Immature natural killer cell (primary cell): ENCODE data around the gene CNN2. TPM values are rescaled to one million over a fixed set of nuclear protein-coding genes. Genes with fewer than 3 reads are reported as not detected.

Source experiments
- DNase-seq, 3 donors: peaks; one replicate each; pipeline ENCODE4 v3.0.0; 2022; ENCODE audit warnings: mixed read lengths in 1 of 3
- H3K27ac Mint-ChIP-seq, 6 donors: one replicate each; pipeline ENCODE4 v1.8.0; 2020; ENCODE audit warnings: mixed read lengths in 6 of 6, mild to moderate bottlenecking in 5 of 6, inconsistent platforms in 4 of 6, moderate library complexity in 3 of 6
- H3K27me3 Mint-ChIP-seq, 3 donors: one replicate each; pipeline ENCODE4 v1.8.0; 2020 to 2021; ENCODE audit warnings: low read depth in 3 of 3, mild to moderate bottlenecking in 3 of 3, mixed read lengths in 3 of 3, moderate library complexity in 3 of 3, inconsistent platforms in 1 of 3
- H3K36me3 Mint-ChIP-seq, 3 donors: one replicate each; pipeline ENCODE4 v1.8.0; 2020; ENCODE audit warnings: mixed read lengths in 3 of 3, inconsistent platforms in 2 of 3, mild to moderate bottlenecking in 2 of 3
- H3K4me1 Mint-ChIP-seq, 2 donors: one replicate each; pipeline ENCODE4 v1.8.0; 2020; ENCODE audit warnings: inconsistent platforms in 2 of 2, mild to moderate bottlenecking in 2 of 2, mixed read lengths in 2 of 2, moderate library complexity in 1 of 2
- H3K4me3 Mint-ChIP-seq, 5 donors: one replicate each; pipeline ENCODE4 v1.8.0; 2020; ENCODE audit warnings: mild to moderate bottlenecking in 5 of 5, mixed read lengths in 5 of 5, inconsistent platforms in 3 of 5, moderate library complexity in 3 of 5
- H3K9me3 Mint-ChIP-seq, 6 donors: one replicate each; pipeline ENCODE4 v1.8.0; 2020; ENCODE audit warnings: mild to moderate bottlenecking in 6 of 6, mixed read lengths in 6 of 6, inconsistent platforms in 4 of 6, moderate library complexity in 3 of 6
- polyA plus RNA-seq, 3 donors: library from polyadenylated mRNA; unstranded; fragments of 300-500 nt; fragmentation: Illumina TruSeq; gene quantifications; one replicate each; pipeline ENCODE4 v1.2.3, GENCODE V29; 2021

The CNN2 gene
- polyA plus RNA-seq, 3 donors from 2014 or later: 227 to 382 (median 255) TPM

- Mint-ChIP-seq H3K36me3 (no peaks in the 10 kb centered on the region), H3K27me3 (no peaks in the 10 kb centered on the region), H3K9me3 (no peaks in the 10 kb centered on the region), H3K4me1 (peaks cover 0 to 3% of the 10 kb centered on the region in 2 donors), H3K27ac (no peak overlapping the region), H3K4me3 (no peak overlapping the region)
- DNase-seq: no peak
Observed at GRCh38 chr19:1009981-1010538, 16.3 kb upstream of the CNN2 start.

DNA sequence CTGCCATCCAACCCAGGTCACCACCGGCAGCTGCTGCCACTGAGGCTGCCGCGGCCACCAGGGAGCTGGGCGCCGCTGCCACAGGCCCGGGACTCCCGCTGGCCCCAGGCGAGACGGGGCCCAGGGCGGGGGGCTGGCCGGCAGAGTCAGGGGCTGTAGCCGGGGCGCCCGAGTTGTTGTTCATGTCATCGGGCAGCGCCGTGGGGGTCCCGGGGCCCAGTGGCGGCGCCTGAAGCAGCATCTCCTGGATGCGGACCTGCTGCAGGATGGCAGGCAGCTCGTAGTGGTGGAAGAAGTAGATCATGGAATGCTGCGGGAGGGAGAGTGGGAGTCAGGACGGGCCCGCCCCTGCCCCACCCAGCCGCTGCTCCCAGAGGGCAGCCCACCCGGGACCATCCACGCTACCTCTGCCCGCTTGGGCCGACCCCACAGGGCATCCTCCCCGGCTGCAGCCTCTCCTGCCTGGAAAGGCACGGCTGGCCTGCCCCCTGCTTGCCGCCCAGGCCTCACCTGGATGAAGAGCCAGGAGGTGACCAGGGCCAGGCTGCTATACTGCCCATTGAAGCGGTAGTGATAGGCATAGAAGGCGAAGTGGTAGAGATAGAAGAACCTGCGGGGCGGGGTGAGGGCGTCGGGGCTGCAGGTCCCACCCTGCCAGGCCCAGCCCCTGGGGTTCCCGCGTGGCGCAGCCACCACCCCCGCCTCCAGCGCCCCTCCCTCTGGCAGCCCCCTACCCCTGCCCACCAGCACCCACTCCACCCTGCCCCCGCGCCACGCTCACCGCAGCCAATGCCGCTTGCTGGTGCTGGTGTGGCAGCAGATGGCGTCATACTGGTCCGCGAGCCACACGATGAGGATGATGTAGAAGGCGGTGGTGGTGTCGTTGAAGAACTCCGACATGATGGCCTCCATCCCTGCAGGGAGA lies 15.6 kb upstream of the CNN2 start:
- Mint-ChIP-seq H3K9me3 (no peaks in the 10 kb centered on the region), H3K4me1 (peaks cover 0 to 7% of the 10 kb centered on the region in 2 donors), H3K4me3 (no peak overlapping the region), H3K27me3 (peaks cover 0 to 2% (median 0%) of the 10 kb centered on the region in 3 donors), H3K36me3 (no peaks in the 10 kb centered on the region), H3K27ac (no peak overlapping the region)
- no peak for DNase-seq

DNA sequence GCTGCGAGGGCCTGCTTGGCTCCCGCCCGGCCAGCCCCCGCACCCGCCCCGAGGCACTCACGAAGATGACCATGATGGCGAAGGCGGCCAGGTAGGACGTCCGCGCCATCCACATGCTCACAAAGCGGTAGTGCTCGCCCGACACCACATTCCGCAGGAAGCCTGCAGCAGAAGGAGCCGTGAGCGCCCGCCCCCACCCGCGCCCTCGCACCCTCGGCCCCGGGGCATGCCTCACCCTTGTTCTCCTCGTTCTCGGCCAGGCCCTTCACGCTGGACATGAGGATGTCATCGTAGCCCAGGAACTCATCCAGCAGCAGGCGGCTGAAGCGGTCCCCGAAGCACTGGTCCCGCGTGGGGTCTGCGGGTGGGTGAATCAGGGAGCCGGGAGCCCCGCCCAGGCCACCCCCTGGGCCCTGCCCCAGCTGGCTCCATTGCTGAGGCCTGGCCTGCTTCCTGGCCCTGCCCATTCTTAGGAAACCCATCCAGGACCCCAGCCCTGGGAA lies 14.5 kb upstream of the CNN2 start:
- Mint-ChIP-seq H3K4me3 (no peak overlapping the region), H3K36me3 (no peaks in the 10 kb centered on the region), H3K27me3 (peaks cover 0 to 4% (median 1%) of the 10 kb centered on the region in 3 donors), H3K27ac (no peak overlapping the region), H3K4me1 (peaks cover 7 to 16% of the 10 kb centered on the region in 2 donors), H3K9me3 (no peaks in the 10 kb centered on the region)
- DNase-seq: no peak

DNA sequence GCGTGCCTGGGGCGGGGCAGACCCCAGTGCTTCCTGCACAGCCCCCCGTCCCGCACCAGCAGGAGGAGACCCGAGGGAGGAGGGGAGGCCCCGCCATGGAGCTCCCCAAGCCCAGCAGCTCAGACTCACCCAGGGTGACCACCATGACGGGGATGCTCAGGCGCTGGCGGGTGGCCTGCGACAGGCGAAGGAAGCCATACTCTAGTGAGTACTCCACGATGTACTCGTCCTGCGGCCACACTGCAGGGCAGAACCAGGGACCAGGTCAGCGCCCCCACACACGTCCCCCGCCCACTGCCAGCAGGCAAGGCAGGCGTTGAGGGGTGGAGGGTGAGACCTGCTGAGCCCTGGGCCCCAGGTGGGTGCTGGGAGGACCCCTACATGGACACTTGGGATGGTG lies 14.1 kb upstream of the CNN2 start:
- H3K4me1 Mint-ChIP-seq: peaks cover 11 to 20% of the 10 kb centered on the region in 2 donors
- H3K27me3 Mint-ChIP-seq: peaks cover 2 to 8% (median 2%) of the 10 kb centered on the region in 3 donors
- H3K36me3 Mint-ChIP-seq: no peaks in the 10 kb centered on the region
- no peaks in the 10 kb centered on the region for H3K9me3 Mint-ChIP-seq
- no peak for DNase-seq
- H3K4me3 Mint-ChIP-seq: no peak overlapping the region
- no peak overlapping the region for H3K27ac Mint-ChIP-seq

DNA sequence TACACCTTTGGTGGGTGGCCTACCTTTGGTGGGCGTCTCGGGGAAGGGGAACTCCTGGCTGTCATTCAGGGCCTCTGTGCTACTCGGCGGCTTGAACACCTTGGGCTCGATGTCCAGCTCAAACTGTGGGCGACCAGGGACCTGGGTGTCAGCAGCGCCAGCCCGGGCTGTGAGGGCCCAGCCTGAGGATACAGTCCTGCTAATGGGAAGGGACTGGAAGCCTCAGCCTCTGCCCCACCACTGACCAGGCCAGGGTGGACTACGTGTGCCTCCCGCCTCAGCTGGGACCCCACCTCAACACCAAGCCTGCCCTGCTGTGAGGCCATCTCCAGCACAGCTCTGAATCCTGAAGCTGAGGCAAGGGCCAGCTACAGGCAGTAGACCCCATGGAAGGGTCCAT lies 13.2 kb upstream of the CNN2 start:
- H3K36me3 Mint-ChIP-seq: no peaks in the 10 kb centered on the region
- no peak overlapping the region for H3K4me3 Mint-ChIP-seq
- H3K9me3 Mint-ChIP-seq: no peaks in the 10 kb centered on the region
- H3K4me1 Mint-ChIP-seq: peaks cover 20 to 29% of the 10 kb centered on the region in 2 donors
- DNase-seq: no peak
- peaks cover 2 to 8% (median 3%) of the 10 kb centered on the region in 3 donors for H3K27me3 Mint-ChIP-seq
- no peak overlapping the region for H3K27ac Mint-ChIP-seq

- Mint-ChIP-seq H3K9me3 (no peaks in the 10 kb centered on the region), H3K4me1 (peaks cover 20 to 40% of the 10 kb centered on the region in 2 donors), H3K4me3 (no peak overlapping the region), H3K27me3 (peaks cover 2 to 8% (median 3%) of the 10 kb centered on the region in 3 donors), H3K27ac (peak overlapping the region in 1 of 6 donors; percentile 40), H3K36me3 (no peaks in the 10 kb centered on the region)
- no peak for DNase-seq
Observed at GRCh38 chr19:1014161-1015060, 12.0 kb upstream of the CNN2 start.

DNA sequence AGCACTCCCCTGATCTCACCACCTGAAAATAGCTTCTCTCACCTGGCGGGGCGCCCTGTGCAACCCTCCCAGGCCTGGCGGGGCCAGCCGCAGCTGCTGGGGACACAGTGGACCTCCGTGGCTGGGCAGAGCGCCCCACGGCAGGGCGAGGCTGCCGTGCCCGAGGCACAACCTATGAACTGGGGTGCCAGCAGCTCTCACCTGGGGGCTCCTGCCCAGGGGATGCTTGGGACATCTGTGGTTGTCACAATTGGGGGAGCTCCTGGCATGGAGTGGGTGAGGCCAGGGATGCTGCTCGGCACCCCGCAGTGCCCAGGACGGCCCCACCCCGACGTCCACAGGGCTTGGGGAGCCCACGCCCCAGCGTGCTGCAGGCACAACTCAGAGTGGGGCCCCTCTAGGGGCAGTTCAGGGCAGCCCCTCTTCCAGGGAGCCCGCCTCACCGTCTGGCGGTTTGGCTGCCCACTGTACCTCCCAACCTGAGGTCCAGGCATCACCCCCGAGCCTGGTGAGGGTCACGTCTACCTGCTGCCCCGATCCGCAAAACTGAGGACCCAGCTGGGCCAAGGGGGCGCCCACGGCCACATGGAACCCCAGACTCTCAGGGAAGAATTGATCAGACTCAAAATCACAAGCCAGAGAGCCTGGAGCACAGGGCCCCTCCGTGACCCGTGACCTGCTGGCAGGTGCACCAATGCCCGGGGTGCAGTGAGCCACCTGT lies 11.2 kb upstream of the CNN2 start:
- H3K36me3 Mint-ChIP-seq: no peaks in the 10 kb centered on the region
- peaks cover 2 to 8% (median 3%) of the 10 kb centered on the region in 3 donors for H3K27me3 Mint-ChIP-seq
- no peak overlapping the region for H3K4me3 Mint-ChIP-seq
- no peak for DNase-seq
- H3K27ac Mint-ChIP-seq: no peak overlapping the region
- H3K9me3 Mint-ChIP-seq: no peaks in the 10 kb centered on the region
- peaks cover 20 to 47% of the 10 kb centered on the region in 2 donors for H3K4me1 Mint-ChIP-seq

DNA sequence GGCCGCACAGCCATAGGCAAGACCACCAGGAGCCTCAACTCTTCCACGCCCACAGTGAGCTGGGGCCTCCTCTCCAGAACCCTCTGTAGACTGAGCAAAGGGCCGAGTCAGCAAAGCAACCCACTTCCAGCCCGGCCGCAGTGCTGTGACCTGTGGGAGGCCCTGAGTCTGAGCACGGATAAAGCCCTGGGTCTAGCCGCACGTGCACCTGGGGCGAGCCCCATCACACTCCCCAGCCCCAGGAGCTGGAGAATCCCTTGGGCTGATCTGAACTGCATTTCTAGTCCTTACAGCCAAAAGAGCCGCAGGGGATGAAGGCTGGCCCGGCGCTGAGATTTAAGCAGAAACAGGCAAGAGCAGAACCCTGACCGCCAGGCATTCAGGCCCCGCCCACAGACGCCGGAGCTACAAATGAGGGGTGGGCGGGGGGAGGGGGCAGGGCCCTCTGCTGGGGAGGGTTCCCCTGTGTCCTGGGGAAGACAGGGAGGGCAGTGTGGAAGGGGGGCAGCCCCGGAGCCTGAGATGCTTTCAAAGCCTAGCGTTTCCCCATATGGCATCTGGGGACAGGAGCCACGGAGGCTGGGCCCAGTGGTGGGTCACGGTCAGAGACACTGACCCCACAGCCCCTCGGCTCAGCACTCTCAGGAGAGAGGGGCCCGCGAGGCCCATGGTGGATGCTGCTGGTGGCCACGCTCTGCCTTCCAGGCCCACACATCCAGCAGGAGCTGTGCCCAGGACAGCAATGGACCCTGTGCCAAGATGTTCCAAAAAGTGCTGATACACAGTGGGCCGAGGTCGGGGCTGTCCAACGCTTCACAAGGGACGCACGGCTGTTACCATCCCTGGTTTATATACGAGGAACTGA lies 10.4 kb upstream of the CNN2 start:
- Mint-ChIP-seq H3K27me3 (peaks cover 3 to 8% (median 4%) of the 10 kb centered on the region in 3 donors), H3K36me3 (no peaks in the 10 kb centered on the region), H3K4me1 (peaks cover 20 to 48% of the 10 kb centered on the region in 2 donors), H3K27ac (no peak overlapping the region), H3K9me3 (no peaks in the 10 kb centered on the region), H3K4me3 (peak overlapping the region in 1 of 5 donors; percentile 32)
- no peak for DNase-seq

DNA sequence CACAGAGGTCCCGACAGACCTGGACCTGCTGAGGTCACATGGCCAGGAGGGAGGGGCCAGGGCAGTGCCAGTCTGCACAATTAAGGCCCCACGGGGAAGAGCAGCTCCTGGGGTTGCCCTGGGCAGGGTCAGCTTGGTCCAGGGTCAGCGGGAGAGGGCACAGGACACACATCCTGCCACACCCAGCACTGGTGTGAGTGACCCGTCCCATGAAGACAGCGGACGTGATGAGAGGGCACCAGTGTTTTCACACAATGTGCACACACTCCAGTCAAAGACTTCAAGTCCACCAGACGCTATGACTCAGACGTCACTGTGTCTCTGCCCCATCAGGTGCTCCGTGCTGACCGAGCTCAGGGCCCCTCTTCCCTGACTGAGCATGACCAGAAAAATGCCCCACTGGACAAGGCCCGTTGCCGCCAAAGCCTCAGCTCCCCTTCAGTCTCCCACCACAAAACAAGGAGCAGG lies 9.7 kb upstream of the CNN2 start:
- peaks cover 0 to 2% (median 0%) of the 10 kb centered on the region in 6 donors for H3K9me3 Mint-ChIP-seq
- H3K27me3 Mint-ChIP-seq: peaks cover 9 to 15% (median 11%) of the 10 kb centered on the region in 3 donors
- peak overlapping the region; percentile 12 to 74 (median 65) for H3K27ac Mint-ChIP-seq
- H3K36me3 Mint-ChIP-seq: no peaks in the 10 kb centered on the region
- peak overlapping the region; percentile 32 to 51 (median 42) for H3K4me3 Mint-ChIP-seq
- DNase-seq: no peak
- H3K4me1 Mint-ChIP-seq: peaks cover 27 to 53% of the 10 kb centered on the region in 2 donors

- no peaks in the 10 kb centered on the region for H3K36me3 Mint-ChIP-seq
- H3K4me3 Mint-ChIP-seq: peak overlapping the region; percentile 32 to 51 (median 42)
- H3K4me1 Mint-ChIP-seq: peaks cover 29 to 55% of the 10 kb centered on the region in 2 donors
- peaks cover 0 to 2% (median 0%) of the 10 kb centered on the region in 6 donors for H3K9me3 Mint-ChIP-seq
- peak overlapping the region; percentile 12 to 74 (median 66) for H3K27ac Mint-ChIP-seq
- DNase-seq: no peak
- H3K27me3 Mint-ChIP-seq: peaks cover 11 to 17% (median 13%) of the 10 kb centered on the region in 3 donors
Observed at GRCh38 chr19:1017115-1017905, 9.1 kb upstream of the CNN2 start.

DNA sequence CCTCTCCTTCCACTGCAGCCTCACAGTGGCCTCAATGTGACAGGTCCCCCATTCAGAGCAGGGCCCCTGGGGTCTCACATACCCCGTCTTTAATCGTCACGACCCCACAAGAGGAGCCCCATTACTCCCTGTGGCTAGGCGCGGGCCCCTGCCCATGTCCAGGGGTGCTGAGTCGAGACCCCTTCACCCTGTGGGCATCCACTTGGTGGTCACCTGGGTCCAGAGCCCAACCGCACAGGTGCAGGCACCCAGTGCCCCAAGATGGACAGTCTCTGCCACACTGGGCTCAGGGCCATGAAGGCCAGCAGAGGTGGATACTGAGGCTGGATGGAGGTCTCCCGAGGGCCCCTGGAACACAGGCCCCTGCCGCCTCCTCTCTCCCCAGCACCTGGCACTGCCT lies 8.5 kb upstream of the CNN2 start:
- H3K4me1 Mint-ChIP-seq: peaks cover 29 to 55% of the 10 kb centered on the region in 2 donors
- H3K27ac Mint-ChIP-seq: peak overlapping the region in 1 of 6 donors; percentile 34
- no peaks in the 10 kb centered on the region for H3K36me3 Mint-ChIP-seq
- DNase-seq: no peak
- H3K4me3 Mint-ChIP-seq: peak overlapping the region in 3 of 5 donors; percentile 61 to 85 (median 79)
- H3K27me3 Mint-ChIP-seq: peaks cover 11 to 17% (median 13%) of the 10 kb centered on the region in 3 donors
- peaks cover 0 to 2% (median 0%) of the 10 kb centered on the region in 6 donors for H3K9me3 Mint-ChIP-seq
